Ovary (tissue), 9 donors: ENCODE results near the gene DDX3X. TPM values are rescaled to one million over a fixed set of nuclear protein-coding genes. Genes with fewer than 3 reads are reported as not detected.

Source experiments
- DNase-seq, 5 donors: peaks; one replicate each; pipeline ENCODE4 v3.0.0-alpha.2; 2019 to 2020
- H3K27ac ChIP-seq, 2 donors: fragments of 200-600 bp; one replicate each; pipeline versions ENCODE4 v1.5.1 to v1.8.0; 2019 to 2022
- H3K27me3 ChIP-seq: fragments of 200-600 bp; one replicate; pipeline ENCODE4 v1.8.0; 2022
- H3K36me3 ChIP-seq: fragments of 200-600 bp; sonication (generic); one replicate; pipeline ENCODE4 v1.5.1; 2019
- H3K4me1 ChIP-seq: one replicate; pipeline ENCODE4 v1.8.1; 2013; ENCODE audit warnings: mild to moderate bottlenecking, moderate library complexity; ENCODE audit not compliant: insufficient read depth
- H3K4me3 ChIP-seq: fragments of 200-600 bp; sonication (generic); one replicate; pipeline ENCODE4 v1.5.1; 2017
- H3K9me3 ChIP-seq, 2 donors: fragments of 200-600 bp in 1 of 2; sonication (generic) in 1 of 2; one replicate each; pipeline versions ENCODE4 v1.5.1 to v1.8.1; 2013 to 2019; ENCODE audit warnings: mild to moderate bottlenecking in 1 of 2, moderate library complexity in 1 of 2
- CTCF ChIP-seq, 3 donors: fragments of 450-650 bp in 2 of 3; fragments of 200-600 bp in 1 of 3; IDR thresholded peaks; one replicate each; pipeline versions ENCODE4 v1.5.1 to v1.8.0; 2016 to 2022; ENCODE audit warnings: antibody characterized with exemption in 3 of 3, mild to moderate bottlenecking in 1 of 3
- EP300 ChIP-seq: sonication (generic); formaldehyde crosslinking; IDR thresholded peaks from one replicate; pipeline ENCODE4 v1.6.1; 2017; ENCODE audit warnings: antibody characterized with exemption
- POLR2A ChIP-seq: fragments of 450-650 bp; IDR thresholded peaks from one replicate; pipeline ENCODE4 v1.6.1; 2017; ENCODE audit warnings: antibody characterized with exemption, mild to moderate bottlenecking, moderate library complexity
- WGBS, 3 donors: extraction: QIAGEN DNeasy Blood & Tissue Kit in 1 of 3; methylation state at CpG; one replicate each; pipeline versions ENCODE4 v1.1.5 to v1.1.7; 2013 to 2017; 5-methylcytosine and 5-hydroxymethylcytosine counted together
- intact Hi-C, 4 donors: fragments of 100-400 bp; cut with DNase I; formaldehyde crosslinking; loops; one replicate each; pipeline versions ENCODE4 v1.11.0 to v1.15.1; 2022 to 2023
- polyA plus RNA-seq, 2 donors: library from polyadenylated mRNA; stranded (reverse); fragments of 200-250 nt in 1 of 2; fragments of 350-450 nt in 1 of 2; fragmentation: Illumina TruSeq in 1 of 2; extraction: RNeasy Lipid Tissue Mini Kit (QIAGEN cat#74804) in 1 of 2; gene quantifications; one replicate each; pipeline ENCODE4 v1.2.3, GENCODE V29; 2013 to 2014
- total RNA-seq, 7 donors: library from RNA; depleted of rRNA in 2 of 7; stranded (reverse); fragments of >200 nt in 2 of 7; fragmentation: NEBNext Ultra II Directional in 3 of 7; extraction: Animal tissue kit (Norgen Biotek cat#: 25700) in 3 of 7; gene quantifications; one replicate each; pipeline versions ENCODE4 v1.1.0 to v1.2.4, GENCODE V29; 2016 to 2023
- donor health status: DM: no; HTN: no; CAD: no; lungs with moderate emphysema.
- donor health status: DM: no; HTN: no; CAD: no.
- donor health status: Bipolar disorder and iron deficiency.
- donor health status: DM: yes; HTN: yes; CAD: no.
- donor health status: DM: no; HTN: no; CAD: no.
- donor health status: DM: yes; HTN: yes; CAD: no.

DDX3X gene
- total and polyA plus RNA-seq, 9 donors, result 106 to 329 (median 248) TPM

DNA sequence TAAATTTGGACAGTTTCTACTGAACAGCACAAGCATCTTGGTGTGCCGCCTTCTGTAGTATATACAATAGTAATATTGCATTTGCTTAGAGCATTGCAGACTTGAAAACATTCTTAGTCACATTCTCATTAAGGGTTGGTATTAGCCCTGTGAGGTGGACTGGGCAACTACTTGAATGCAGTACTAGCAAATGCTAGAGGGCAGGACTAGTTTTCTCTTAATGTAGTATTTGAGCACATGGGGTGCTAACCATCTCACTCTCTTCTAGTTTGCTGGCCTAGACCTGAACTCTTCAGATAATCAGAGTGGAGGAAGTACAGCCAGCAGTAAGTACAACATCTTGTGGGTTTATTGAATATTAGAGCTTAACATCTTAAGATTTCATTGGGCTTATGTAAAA, 3.2 kb downstream of the DDX3X start:
- Histone ChIP-seq H3K27ac (no peak overlapping the region), H3K27me3 (no peaks in the 10 kb centered on the region), H3K4me3 (peak overlapping the region; percentile 84), H3K9me3 (no peaks in the 10 kb centered on the region), H3K4me1 (peaks cover 7% of the 10 kb centered on the region), H3K36me3 (no peaks in the 10 kb centered on the region)
- intact Hi-C loops, result loop anchor here in 1 of 4 donors (5.0 to 10.0 kb wide), 2 partner anchors 105 to 252 kb away; partner anchors contain the start of gene USP9X
- DNase-seq, result no peak
- 48 to 55% (median 55%) methylated on average over 1 of the region's 1 CpG for WGBS, 3 donors
- TF ChIP-seq POLR2A, result no peak

- intact Hi-C loops, result loop anchor here in 1 of 4 donors (5.0 to 10.0 kb wide), 2 partner anchors 104 to 254 kb away; partner anchors contain the start of gene USP9X
- TF ChIP-seq POLR2A (no peak), CTCF (IDR thresholded peaks at IDR 0.05) (no peak), EP300 (no peak)
- H3K27me3 ChIP-seq, result no peaks in the 10 kb centered on the region
- no peaks in the 10 kb centered on the region for H3K36me3 ChIP-seq
- no peak overlapping the region for H3K27ac ChIP-seq
- peak overlapping the region; percentile 10 for H3K4me3 ChIP-seq
- DNase-seq, result no peak
- no peaks in the 10 kb centered on the region for H3K9me3 ChIP-seq
- WGBS, 3 donors, result 68 to 82% (median 75%) methylated on average over 1 of the region's 1 CpG
- H3K4me1 ChIP-seq, result peaks cover 7% of the 10 kb centered on the region
Observed at GRCh38 chrX:41338436-41338835, 4.5 kb downstream of the DDX3X start.

GRCh38 chrX:41339148-41339547, 5.2 kb downstream of the DDX3X start:
- H3K27ac ChIP-seq, result no peak overlapping the region
- peaks cover 7% of the 10 kb centered on the region for H3K4me1 ChIP-seq
- intact Hi-C loops, result loop anchor here in 1 of 4 donors (5.0 to 10.0 kb wide), 2 partner anchors 103 to 254 kb away; partner anchors contain the start of gene USP9X

DNA sequence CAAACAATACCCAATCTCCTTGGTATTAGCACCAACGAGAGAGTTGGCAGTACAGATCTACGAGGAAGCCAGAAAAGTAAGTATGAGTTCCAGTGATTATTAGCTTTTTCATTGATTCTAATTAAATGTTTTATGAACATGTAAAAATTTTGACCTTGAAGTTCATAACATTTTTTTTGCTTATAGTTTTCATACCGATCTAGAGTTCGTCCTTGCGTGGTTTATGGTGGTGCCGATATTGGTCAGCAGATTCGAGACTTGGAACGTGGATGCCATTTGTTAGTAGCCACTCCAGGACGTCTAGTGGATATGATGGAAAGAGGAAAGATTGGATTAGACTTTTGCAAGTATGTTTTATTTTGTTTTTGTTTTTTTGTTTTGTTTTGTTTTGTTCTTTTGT, 10.1 kb downstream of the DDX3X start:
- Histone ChIP-seq H3K4me1 (peaks cover 6% of the 10 kb centered on the region), H3K27ac (no peak overlapping the region), H3K9me3 (no peaks in the 10 kb centered on the region), H3K27me3 (no peaks in the 10 kb centered on the region), H3K4me3 (no peak overlapping the region), H3K36me3 (no peaks in the 10 kb centered on the region)
- WGBS, 3 donors, result 91 to 94% (median 94%) methylated on average over 9 of the region's 9 CpGs
- intact Hi-C loops, result no loop called here
- TF ChIP-seq CTCF (IDR thresholded peaks at IDR 0.05), result no peak
- no peak for TF ChIP-seq POLR2A
- TF ChIP-seq EP300, result no peak
- DNase-seq, result no peak

More at GRCh38 chrX:41339148-41339547, 5.2 kb downstream of the DDX3X start:
- H3K36me3 ChIP-seq, result no peaks in the 10 kb centered on the region
- DNase-seq, result no peak
- peak overlapping the region; percentile 10 for H3K4me3 ChIP-seq
- H3K9me3 ChIP-seq, result no peaks in the 10 kb centered on the region
- H3K27me3 ChIP-seq, result no peaks in the 10 kb centered on the region
- TF ChIP-seq POLR2A (no peak), CTCF (IDR thresholded peaks at IDR 0.05) (no peak), EP300 (no peak)
- 45 to 53% (median 52%) methylated on average over 4 of the region's 4 CpGs for WGBS, 3 donors

- Histone ChIP-seq H3K27ac (no peak overlapping the region), H3K36me3 (no peaks in the 10 kb centered on the region), H3K4me3 (no peak overlapping the region), H3K9me3 (no peaks in the 10 kb centered on the region), H3K4me1 (no peaks in the 10 kb centered on the region), H3K27me3 (no peaks in the 10 kb centered on the region)
- 96% methylated on average over 8 of the region's 8 CpGs for WGBS, 3 donors
- intact Hi-C loops, result no loop called here
- no peak for DNase-seq
- TF ChIP-seq EP300 (no peak), CTCF (IDR thresholded peaks at IDR 0.05) (no peak), POLR2A (no peak)
Observed at GRCh38 chrX:41347186-41347585, 13.2 kb downstream of the DDX3X start.
